BJ (cell line): Measurements from ENCODE around the gene IAH1. TPM values are rescaled to one million over a fixed set of nuclear protein-coding genes. Genes with fewer than 3 reads are reported as not detected.

Source experiments
- CTCF ChIA-PET: fragments of 350-600 bp; formaldehyde crosslinking; extraction: SDS; loops from one replicate; lab custom pipeline; 2021; ENCODE audit warnings: antibody characterized with exemption, inconsistent platforms; lab: Yijun Ruan, JAX
- POLR2A ChIA-PET: fragments of 300-600 bp; sonication (Branson Sonifier 250); formaldehyde crosslinking; extraction: SDS; loops from one replicate; lab custom pipeline; 2021; ENCODE audit warnings: antibody characterized with exemption; lab: Charles Lee
- DNase-seq: peaks from one replicate; pipeline ENCODE4 v3.0.0-alpha.2; 2011; ENCODE audit warnings: low read depth
- H3K27me3 ChIP-seq: 2 replicates; pipeline ENCODE4 v1.6.0; 2011; ENCODE audit warnings: low read length; ENCODE audit not compliant: control insufficient read depth, insufficient read depth
- H3K36me3 ChIP-seq: 2 replicates; pipeline ENCODE4 v1.5.1; 2011; ENCODE audit warnings: low read length; ENCODE audit not compliant: control insufficient read depth, insufficient read depth
- H3K4me3 ChIP-seq: 2 replicates; pipeline ENCODE4 v1.5.1; 2011; ENCODE audit warnings: low read depth, mild to moderate bottlenecking, control low read depth, low read length
- CTCF ChIP-seq: IDR thresholded peaks from 2 replicates; pipeline ENCODE4 v1.5.1; 2011; ENCODE audit warnings: low read depth, mild to moderate bottlenecking, control low read depth, inconsistent platforms, low read length, moderate library complexity; ENCODE audit not compliant: insufficient read depth
- polyA plus RNA-seq: library from polyadenylated mRNA; depleted of rRNA; stranded (reverse); fragments of >200 nt; gene quantifications from 2 replicates; pipeline ENCODE4 v1.2.3, GENCODE V29; 2011; rRNA removed

The IAH1 gene
- polyA plus RNA-seq, 1 experiment = 92.2 TPM

GRCh38 chr2:9533663-9534062 lies 59.3 kb downstream of the IAH1 start:
- H3K36me3 ChIP-seq = no peaks in the 10 kb centered on the region
- POLR2A ChIA-PET = no interaction called here
- no peak overlapping the region for H3K4me3 ChIP-seq
- TF ChIP-seq CTCF = no peak
- CTCF ChIA-PET = no interaction called here
- no peaks in the 10 kb centered on the region for H3K27me3 ChIP-seq
- DNase-seq = no peak

- Histone ChIP-seq H3K4me3 (no peak overlapping the region), H3K27me3 (no peaks in the 10 kb centered on the region), H3K36me3 (no peaks in the 10 kb centered on the region)
- DNase-seq = no peak
- TF ChIP-seq CTCF = no peak
- ChIA-PET POLR2A (no interaction called here), CTCF (interaction anchor here (0.7 to 0.9 kb wide), 2 partner anchors 8 to 104 kb away, joined by 3 read pairs; no protein-coding TSS in a partner anchor)
These were observed 60.8 kb downstream of the IAH1 start for GRCh38 chr2:9535177-9535576.

- TF ChIP-seq CTCF = no peak
- Histone ChIP-seq H3K4me3 (no peak overlapping the region), H3K36me3 (no peaks in the 10 kb centered on the region), H3K27me3 (no peaks in the 10 kb centered on the region)
- no peak for DNase-seq
- ChIA-PET CTCF (interaction anchor here (0.6 to 1.3 kb wide), 3 partner anchors 19 to 232 kb away, joined by 3 to 6 read pairs (median 4); partner anchors contain the start of gene ADAM17), POLR2A (no interaction called here)
These were observed 62.2 kb downstream of the IAH1 start for GRCh38 chr2:9536504-9536903.

GRCh38 chr2:9538000-9538507 lies 63.7 kb downstream of the IAH1 start:
- no peaks in the 10 kb centered on the region for H3K27me3 ChIP-seq
- peak; percentile 88 for DNase-seq
- H3K4me3 ChIP-seq = no peak overlapping the region
- H3K36me3 ChIP-seq = 0 out of 2 replicates have a peak, but pooled peaks cover 1% of the 10 kb centered on the region
- ChIA-PET POLR2A (no interaction called here), CTCF (interaction anchor here (1.8 kb wide), 1 partner anchor 18 kb away, joined by 4 read pairs; the partner anchor contains the start of gene ADAM17)
- no peak for TF ChIP-seq CTCF

Other genes with a start within 250 kb of the IAH1 start
- 50.7 and 88.9 TPM in 2 replicates for gene ITGB1BP1, start 51.0 kb upstream of the IAH1 start, polyA plus RNA-seq
- 12.5 and 31.5 TPM in 2 replicates for gene CPSF3, start 50.9 kb upstream of the IAH1 start, polyA plus RNA-seq
- gene ADAM17, start 81.3 kb downstream of the IAH1 start, polyA plus RNA-seq = 8.7 and 11.1 TPM in 2 replicates
- gene YWHAQ, start 156.4 kb downstream of the IAH1 start, polyA plus RNA-seq = 235 and 305 TPM in 2 replicates